Thoracic aorta (tissue), 2 donors: ENCODE results near the gene PDC. TPM values are rescaled to one million over a fixed set of nuclear protein-coding genes. Genes with fewer than 3 reads are reported as not detected.
"Not testable (repeated sequence)": the region's sequence is repeated elsewhere in the genome, so short reads cannot be mapped to it uniquely, and the experiment has no call there.

Experiments
- ATAC-seq: fragments of 150-250 bp; one replicate; pipeline ENCODE4 v1.8.0; 2017; ENCODE audit warnings: low read depth; ENCODE audit not compliant: insufficient number of reproducible peaks, low FRiP score
- DNase-seq: peaks from one replicate; pipeline ENCODE4 v3.0.0-alpha.2; 2020; ENCODE audit warnings: low spot score
- H3K27ac ChIP-seq, 2 donors: fragments of 200-600 bp; sonication (generic); 1 replicate in 1 of 2; 2 replicates in 1 of 2; pipeline ENCODE4 v1.5.1; 2016; ENCODE audit warnings: mild to moderate bottlenecking in 2 of 2, moderate library complexity in 2 of 2
- H3K27me3 ChIP-seq: fragments of 200-600 bp; sonication (generic); replicated peaks from 2 replicates; pipeline ENCODE4 v1.6.0; 2016; ENCODE audit warnings: mild to moderate bottlenecking; ENCODE audit not compliant: insufficient read depth
- H3K36me3 ChIP-seq: fragments of 200-600 bp; sonication (generic); one replicate; pipeline ENCODE4 v1.5.1; 2016
- H3K4me1 ChIP-seq, 2 donors: fragments of 200-600 bp; sonication (generic); 1 replicate in 1 of 2; 2 replicates in 1 of 2; pipeline versions ENCODE4 v1.5.1 to v1.6.0; 2016; ENCODE audit warnings: low read depth in 2 of 2, mild to moderate bottlenecking in 1 of 2; ENCODE audit not compliant: control insufficient read depth in 1 of 2
- H3K4me3 ChIP-seq: fragments of 200-600 bp; sonication (generic); 2 replicates; pipeline ENCODE4 v1.5.1; 2016; ENCODE audit warnings: mild to moderate bottlenecking
- H3K9me3 ChIP-seq: fragments of 200-600 bp; sonication (generic); 2 replicates; pipeline ENCODE4 v1.5.1; 2016
- total RNA-seq, 2 donors: library from RNA; depleted of rRNA; stranded (reverse); fragments of >200 nt; gene quantifications; one replicate each; pipeline versions ENCODE4 v1.1.0 to v1.2.3, GENCODE V29; 2016
- TF ChIP-seq, protein P1 (sequence below): fragments of 200-600 bp; sonication (generic); IDR thresholded peaks from one replicate; pipeline ENCODE4 v1.5.1; 2019; ENCODE audit warnings: antibody characterized with exemption

PDC gene
- total RNA-seq, 2 donors from 2014 or later = not detected

GRCh38 chr1:186413319-186413718, 47.6 kb downstream of the PDC start:
- TF ChIP-seq, protein P1, sequence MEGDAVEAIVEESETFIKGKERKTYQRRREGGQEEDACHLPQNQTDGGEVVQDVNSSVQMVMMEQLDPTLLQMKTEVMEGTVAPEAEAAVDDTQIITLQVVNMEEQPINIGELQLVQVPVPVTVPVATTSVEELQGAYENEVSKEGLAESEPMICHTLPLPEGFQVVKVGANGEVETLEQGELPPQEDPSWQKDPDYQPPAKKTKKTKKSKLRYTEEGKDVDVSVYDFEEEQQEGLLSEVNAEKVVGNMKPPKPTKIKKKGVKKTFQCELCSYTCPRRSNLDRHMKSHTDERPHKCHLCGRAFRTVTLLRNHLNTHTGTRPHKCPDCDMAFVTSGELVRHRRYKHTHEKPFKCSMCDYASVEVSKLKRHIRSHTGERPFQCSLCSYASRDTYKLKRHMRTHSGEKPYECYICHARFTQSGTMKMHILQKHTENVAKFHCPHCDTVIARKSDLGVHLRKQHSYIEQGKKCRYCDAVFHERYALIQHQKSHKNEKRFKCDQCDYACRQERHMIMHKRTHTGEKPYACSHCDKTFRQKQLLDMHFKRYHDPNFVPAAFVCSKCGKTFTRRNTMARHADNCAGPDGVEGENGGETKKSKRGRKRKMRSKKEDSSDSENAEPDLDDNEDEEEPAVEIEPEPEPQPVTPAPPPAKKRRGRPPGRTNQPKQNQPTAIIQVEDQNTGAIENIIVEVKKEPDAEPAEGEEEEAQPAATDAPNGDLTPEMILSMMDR = no peak
- Histone ChIP-seq H3K9me3 (no peaks in the 10 kb centered on the region), H3K36me3 (peaks cover 7% of the 10 kb centered on the region), H3K4me3 (no peak overlapping the region), H3K27me3 (no peaks in the 10 kb centered on the region), H3K27ac (no peak overlapping the region), H3K4me1 (no peaks in the 10 kb centered on the region)
- no peak for ATAC-seq
- no peak for DNase-seq

DNA sequence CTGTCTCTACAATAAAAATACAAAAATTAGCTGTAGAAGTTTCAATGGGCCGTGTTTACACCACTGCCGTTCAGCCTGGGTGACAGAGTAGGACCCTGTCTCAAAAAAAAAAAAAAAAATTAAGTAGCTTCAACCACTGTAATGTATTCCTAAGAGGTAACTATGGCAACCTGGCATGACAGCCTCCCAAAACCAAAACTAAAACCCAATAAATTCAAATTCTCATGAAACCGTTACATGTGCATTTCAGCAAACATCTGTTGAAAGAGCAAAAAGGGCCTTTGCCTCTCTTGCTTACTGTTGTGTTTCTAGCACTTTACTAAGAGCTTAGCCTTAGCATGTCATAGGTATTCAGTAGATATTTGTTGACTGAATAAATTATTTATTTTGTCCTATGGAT, 51.8 kb downstream of the PDC start:
- Histone ChIP-seq H3K27ac (no peak overlapping the region), H3K27me3 (no peaks in the 10 kb centered on the region), H3K4me1 (no peaks in the 10 kb centered on the region), H3K4me3 (no peak overlapping the region), H3K9me3 (no peaks in the 10 kb centered on the region), H3K36me3 (peaks cover 21% of the 10 kb centered on the region)
- ATAC-seq (no peak), DNase-seq (no peak)
- TF ChIP-seq, protein P1 = no peak

- no peak overlapping the region for H3K27ac ChIP-seq
- H3K4me3 ChIP-seq = no peak overlapping the region
- ATAC-seq = no peak
- peaks cover 34% of the 10 kb centered on the region for H3K36me3 ChIP-seq
- TF ChIP-seq, protein P1 = peak; percentile 48
- no peaks in the 10 kb centered on the region for H3K9me3 ChIP-seq
- no peaks in the 10 kb centered on the region for H3K27me3 ChIP-seq
- H3K4me1 ChIP-seq = no peaks in the 10 kb centered on the region
- no peak for DNase-seq
Observed at GRCh38 chr1:186404454-186405051, 56.4 kb downstream of the PDC start.

GRCh38 chr1:186403632-186404031, 57.3 kb downstream of the PDC start:
- Histone ChIP-seq H3K36me3 (peaks cover 29% of the 10 kb centered on the region), H3K4me1 (no peaks in the 10 kb centered on the region), H3K9me3 (no peaks in the 10 kb centered on the region), H3K27ac (no peak overlapping the region), H3K27me3 (no peaks in the 10 kb centered on the region), H3K4me3 (no peak overlapping the region)
- ATAC-seq (no peak), DNase-seq (no peak)
- TF ChIP-seq, protein P1 = no peak

GRCh38 chr1:186401446-186401845, 59.5 kb downstream of the PDC start:
- not testable (repeated sequence) for H3K4me1 ChIP-seq, DNase-seq, H3K27ac ChIP-seq, H3K4me3 ChIP-seq, ATAC-seq, H3K27me3 ChIP-seq, H3K9me3 ChIP-seq
- H3K36me3 ChIP-seq = peaks cover 23% of the 10 kb centered on the region

Other genes starting within 250 kb of the PDC start
- gene PRG4, start 164.8 kb downstream of the PDC start, total RNA-seq = 1 to 10 TPM; 2.3 to 8.7 TPM
- gene TPR, start 85.9 kb downstream of the PDC start, total RNA-seq = 100 to 1,000 TPM in 1 of 2 donors, 10 to 100 TPM in 1; 72.0 to 110 TPM
- 10 to 100 TPM; 14.6 to 18.4 TPM for gene ODR4, start 85.3 kb downstream of the PDC start, total RNA-seq
- 10 to 100 TPM; 12.7 to 16.9 TPM for gene PTGS2, start 219.3 kb upstream of the PDC start, total RNA-seq